Uterus (tissue), 4 donors: ENCODE data around the gene POLA1. TPM values are rescaled to one million over a fixed set of nuclear protein-coding genes. Genes with fewer than 3 reads are reported as not detected.

Experiments used
- DNase-seq, 2 donors: peaks; one replicate each; pipeline ENCODE4 v3.0.0-alpha.2; 2019 to 2020
- H3K27ac ChIP-seq, 2 donors: fragments of 200-600 bp; sonication (generic); 1 replicate in 1 of 2; 2 replicates in 1 of 2; pipeline ENCODE4 v1.5.1; 2016 to 2018
- H3K27me3 ChIP-seq, 2 donors: fragments of 200-600 bp; sonication (generic); one replicate each; pipeline ENCODE4 v1.5.1; 2018 to 2019; ENCODE audit warnings: control low read depth in 1 of 2
- H3K36me3 ChIP-seq, 2 donors: fragments of 200-600 bp; sonication (generic); one replicate each; pipeline ENCODE4 v1.5.1; 2019; ENCODE audit warnings: control low read depth in 1 of 2
- H3K4me1 ChIP-seq, 2 donors: fragments of 200-600 bp; sonication (generic); one replicate each; pipeline ENCODE4 v1.5.1; 2018 to 2019; ENCODE audit warnings: control low read depth in 1 of 2
- H3K4me3 ChIP-seq, 2 donors: fragments of 200-600 bp; sonication (generic); 1 replicate in 1 of 2; 2 replicates in 1 of 2; pipeline ENCODE4 v1.5.1; 2018 to 2019; ENCODE audit warnings: mild to moderate bottlenecking in 1 of 2
- H3K9me3 ChIP-seq, 2 donors: fragments of 200-600 bp; sonication (generic); one replicate each; pipeline ENCODE4 v1.5.1; 2019; ENCODE audit warnings: control low read depth in 1 of 2
- CTCF ChIP-seq, 4 experiments: fragments of 200-600 bp in 2 of 4; fragments of 450-650 bp in 2 of 4; sonication (generic) in 2 of 4; IDR thresholded peaks; one replicate each; pipeline ENCODE4 v1.5.1; 2016 to 2019; ENCODE audit warnings: antibody characterized with exemption in 4 of 4, mild to moderate bottlenecking in 2 of 4, moderate library complexity in 1 of 4
- POLR2A ChIP-seq, 2 donors: fragments of 450-650 bp; IDR thresholded peaks; one replicate each; pipeline ENCODE4 v1.6.1; 2016; ENCODE audit warnings: antibody characterized with exemption in 2 of 2, mild to moderate bottlenecking in 1 of 2, moderate library complexity in 1 of 2
- intact Hi-C: fragments of 100-400 bp; cut with DNase I; formaldehyde crosslinking; loops from one replicate; pipeline ENCODE4 v1.15.1; 2023; ENCODE audit warnings: low total_unique reads
- total RNA-seq, 4 donors: library from RNA; depleted of rRNA in 3 of 4; stranded (reverse); fragments of >200 nt in 3 of 4; gene quantifications; one replicate each; pipeline versions ENCODE4 v1.1.0 to v1.2.4, GENCODE V29; 2014 to 2023
- donor health status: DM: yes; HTN: yes; CAD: no.

Gene POLA1
- total RNA-seq, 4 donors from 2014 or later = 11.8 to 78.2 (median 26.3) TPM

GRCh38 chrX:24694825-24695224 lies 1.1 kb downstream of the POLA1 start:
- intact Hi-C loops = no loop called here
- DNase-seq = no peak
- Histone ChIP-seq H3K36me3 (no peaks in the 10 kb centered on the region), H3K27me3 (no peaks in the 10 kb centered on the region), H3K4me3 (no peak overlapping the region), H3K4me1 (no peaks in the 10 kb centered on the region), H3K27ac (no peak overlapping the region), H3K9me3 (no peaks in the 10 kb centered on the region)
- TF ChIP-seq POLR2A (IDR thresholded peaks at IDR 0.05) = no peak
- no peak for TF ChIP-seq CTCF (IDR thresholded peaks at IDR 0.05)

GRCh38 chrX:24696294-24696693 lies 2.6 kb downstream of the POLA1 start:
- intact Hi-C loops = no loop called here
- no peaks in the 10 kb centered on the region for H3K9me3 ChIP-seq
- DNase-seq = no peak

GRCh38 chrX:24702362-24703184 lies 8.9 kb downstream of the POLA1 start:
- Histone ChIP-seq H3K36me3 (no peaks in the 10 kb centered on the region), H3K4me3 (no peak overlapping the region), H3K4me1 (no peaks in the 10 kb centered on the region), H3K27me3 (no peaks in the 10 kb centered on the region), H3K9me3 (no peaks in the 10 kb centered on the region), H3K27ac (no peak overlapping the region)
- TF ChIP-seq POLR2A (IDR thresholded peaks at IDR 0.05) = no peak
- no peak for TF ChIP-seq CTCF (IDR thresholded peaks at IDR 0.05)
- intact Hi-C loops = no loop called here
- DNase-seq = no peak

More at GRCh38 chrX:24696294-24696693, 2.6 kb downstream of the POLA1 start:
- H3K27me3 ChIP-seq = no peaks in the 10 kb centered on the region
- TF ChIP-seq POLR2A (IDR thresholded peaks at IDR 0.05) (no peak), CTCF (IDR thresholded peaks at IDR 0.05) (no peak)
- H3K4me1 ChIP-seq = no peaks in the 10 kb centered on the region
- no peak overlapping the region for H3K4me3 ChIP-seq
- H3K36me3 ChIP-seq = no peaks in the 10 kb centered on the region
- H3K27ac ChIP-seq = no peak overlapping the region

- Histone ChIP-seq H3K36me3 (no peaks in the 10 kb centered on the region), H3K9me3 (no peaks in the 10 kb centered on the region), H3K4me3 (no peak overlapping the region), H3K4me1 (no peaks in the 10 kb centered on the region), H3K27ac (no peak overlapping the region), H3K27me3 (no peaks in the 10 kb centered on the region)
- intact Hi-C loops = no loop called here
- DNase-seq = no peak
- TF ChIP-seq CTCF (IDR thresholded peaks at IDR 0.05) = no peak
Measured at GRCh38 chrX:24703185-24703494, 9.4 kb downstream of the POLA1 start.

GRCh38 chrX:24718771-24719170 lies 25.1 kb downstream of the POLA1 start:
- TF ChIP-seq POLR2A (IDR thresholded peaks at IDR 0.05) = no peak
- TF ChIP-seq CTCF (IDR thresholded peaks at IDR 0.05) = no peak
- Histone ChIP-seq H3K27me3 (no peaks in the 10 kb centered on the region), H3K4me3 (no peak overlapping the region), H3K27ac (no peak overlapping the region), H3K9me3 (no peaks in the 10 kb centered on the region), H3K36me3 (no peaks in the 10 kb centered on the region), H3K4me1 (no peaks in the 10 kb centered on the region)
- intact Hi-C loops = no loop called here
- DNase-seq = no peak
